GM18499 (cell line): ENCODE data around the gene SCO2.

Experiments
- ATAC-seq: cut with Tn5 transposase; IDR thresholded peaks from one replicate; pipeline ENCODE4 v1.9.1; 2021; ENCODE audit warnings: moderate number of reproducible peaks; ENCODE audit not compliant: insufficient read depth, unreplicated experiment

The SCO2 gene

GRCh38 chr22:50532824-50533796, 7.7 kb upstream of the SCO2 start:
- no peak for ATAC-seq

DNA sequence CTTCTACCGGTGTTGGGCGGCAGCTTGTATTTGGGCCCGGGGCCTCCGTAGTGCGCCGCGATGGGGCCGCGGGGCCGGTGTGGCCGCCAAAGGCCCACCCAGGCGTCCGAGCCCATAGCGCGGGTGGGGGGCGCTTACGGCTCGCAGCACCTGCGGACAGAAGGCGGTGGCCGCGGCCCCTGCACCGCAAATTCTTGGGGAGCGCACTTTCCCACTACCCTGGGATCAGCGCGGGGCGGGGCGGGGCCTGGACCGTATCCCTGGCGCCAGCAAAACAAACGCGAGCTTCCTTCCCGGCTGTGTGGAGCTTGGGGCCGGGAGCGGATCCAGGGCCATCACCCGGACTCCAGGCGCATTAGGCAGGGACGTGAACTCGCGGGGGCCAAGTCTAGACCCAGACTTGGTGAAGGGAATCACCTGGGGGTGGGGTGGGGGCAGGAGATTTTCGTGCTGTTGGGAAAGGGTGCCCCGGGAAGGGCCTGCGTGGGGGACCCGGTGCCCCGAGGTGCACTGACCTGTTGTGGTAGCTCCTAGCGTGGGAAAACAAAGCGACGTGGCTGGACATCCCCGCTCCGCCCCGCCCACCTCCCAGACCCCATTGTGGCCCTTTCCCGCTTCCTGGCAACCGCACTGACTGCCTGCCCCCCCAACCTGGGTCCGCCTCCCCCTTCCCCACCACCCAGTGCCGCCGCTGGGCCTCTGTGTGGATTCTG, 6.7 kb upstream of the SCO2 start:
- ATAC-seq: no peak

- no peak for ATAC-seq
These were observed 6.2 kb upstream of the SCO2 start for GRCh38 chr22:50531546-50531961.

GRCh38 chr22:50530877-50531545, 5.6 kb upstream of the SCO2 start:
- no peak for ATAC-seq

DNA sequence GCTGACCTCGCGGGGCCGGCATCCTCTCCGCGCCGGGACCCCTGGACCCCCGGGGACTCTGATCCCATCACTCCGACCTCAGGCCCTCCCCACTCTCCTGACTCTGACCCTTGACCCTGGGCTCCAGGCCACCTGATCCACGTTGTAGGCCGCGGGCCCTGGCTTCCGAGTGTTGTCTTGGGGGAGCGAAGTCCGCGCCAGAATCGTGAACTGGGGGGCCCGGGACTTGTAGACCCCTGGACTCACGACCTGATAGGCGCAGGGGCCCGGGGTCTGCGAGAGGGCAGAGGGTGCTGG, 5.1 kb upstream of the SCO2 start:
- no peak for ATAC-seq

DNA sequence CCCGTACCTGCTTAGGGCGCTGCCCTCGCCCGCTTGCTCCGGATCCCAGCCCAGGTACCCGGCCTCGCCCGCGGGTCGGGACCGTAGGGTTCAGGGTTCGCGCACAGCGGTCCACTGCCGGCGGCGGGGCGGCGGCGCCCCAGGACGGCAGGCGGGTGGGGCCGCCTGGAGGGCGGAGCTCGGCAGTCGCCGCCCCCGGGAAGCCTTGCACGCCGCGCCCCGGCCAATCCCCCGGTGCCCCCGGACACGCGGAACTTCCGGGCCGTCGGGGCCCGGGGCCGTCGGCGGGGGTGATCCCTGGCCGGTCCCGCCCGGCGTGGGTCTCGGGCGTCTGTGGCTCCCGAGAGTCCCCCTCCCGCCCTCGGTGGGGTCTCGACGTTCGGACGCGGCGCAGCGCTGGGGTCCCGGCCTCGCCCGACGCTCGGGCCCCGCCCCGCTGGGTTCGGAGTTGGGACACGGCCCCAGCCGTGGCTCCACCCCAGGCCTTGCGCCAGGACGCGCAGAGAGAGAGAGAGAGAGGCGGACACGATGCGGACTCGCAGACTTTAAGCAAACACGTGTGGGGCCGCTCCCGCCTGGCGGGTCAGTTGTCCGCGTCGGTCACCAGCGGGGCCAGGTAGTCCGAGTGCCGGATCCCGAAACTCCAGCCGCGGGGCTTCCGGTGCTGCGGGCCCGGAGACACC, 4.6 kb upstream of the SCO2 start, which contains the start of gene TYMP:
Gene TYMP (minus strand): TSS at position 116 of the 683 bp plus-strand sequence. CDS start 303 bp downstream, outside the sequence.
- ATAC-seq: no peak

GRCh38 chr22:50529416-50529896, 4.1 kb upstream of the SCO2 start:
- no peak for ATAC-seq

DNA sequence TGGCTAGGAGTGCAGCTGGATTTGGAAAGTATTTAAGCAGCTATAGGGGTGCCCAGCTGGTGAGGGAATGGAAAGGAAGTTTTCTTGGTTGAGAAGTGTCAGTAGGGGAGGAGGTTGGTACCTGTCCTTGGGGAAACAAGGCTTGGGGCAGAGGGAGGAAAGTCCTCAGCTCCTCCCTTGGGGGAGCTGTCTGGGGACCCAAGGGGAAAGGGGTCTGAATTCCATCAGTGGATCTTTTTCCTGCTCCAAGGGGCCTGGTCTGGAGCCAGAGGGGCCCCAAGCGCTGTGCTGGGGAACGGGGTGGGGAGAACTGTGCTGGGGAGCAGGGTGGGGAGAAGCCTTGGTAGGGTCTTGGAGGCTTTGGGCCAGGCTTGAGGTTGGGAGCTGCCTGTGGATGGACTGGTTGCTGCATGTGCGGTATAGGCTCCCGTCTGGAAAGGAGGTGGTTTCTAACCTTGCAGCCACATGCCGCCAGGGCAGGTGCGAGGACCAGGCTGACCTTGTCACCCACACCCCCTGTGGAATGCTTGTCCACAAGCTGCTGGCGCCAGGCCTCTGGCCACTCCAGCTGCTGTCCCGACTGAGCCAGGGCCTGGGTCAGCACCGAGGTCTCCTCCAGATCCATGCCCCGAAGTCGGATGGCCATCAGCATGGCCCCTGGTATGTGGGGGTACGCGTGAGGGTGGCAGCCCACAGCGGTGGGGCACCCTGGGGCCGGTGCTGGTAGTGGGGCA, 3.5 kb upstream of the SCO2 start:
- ATAC-seq: no peak

DNA sequence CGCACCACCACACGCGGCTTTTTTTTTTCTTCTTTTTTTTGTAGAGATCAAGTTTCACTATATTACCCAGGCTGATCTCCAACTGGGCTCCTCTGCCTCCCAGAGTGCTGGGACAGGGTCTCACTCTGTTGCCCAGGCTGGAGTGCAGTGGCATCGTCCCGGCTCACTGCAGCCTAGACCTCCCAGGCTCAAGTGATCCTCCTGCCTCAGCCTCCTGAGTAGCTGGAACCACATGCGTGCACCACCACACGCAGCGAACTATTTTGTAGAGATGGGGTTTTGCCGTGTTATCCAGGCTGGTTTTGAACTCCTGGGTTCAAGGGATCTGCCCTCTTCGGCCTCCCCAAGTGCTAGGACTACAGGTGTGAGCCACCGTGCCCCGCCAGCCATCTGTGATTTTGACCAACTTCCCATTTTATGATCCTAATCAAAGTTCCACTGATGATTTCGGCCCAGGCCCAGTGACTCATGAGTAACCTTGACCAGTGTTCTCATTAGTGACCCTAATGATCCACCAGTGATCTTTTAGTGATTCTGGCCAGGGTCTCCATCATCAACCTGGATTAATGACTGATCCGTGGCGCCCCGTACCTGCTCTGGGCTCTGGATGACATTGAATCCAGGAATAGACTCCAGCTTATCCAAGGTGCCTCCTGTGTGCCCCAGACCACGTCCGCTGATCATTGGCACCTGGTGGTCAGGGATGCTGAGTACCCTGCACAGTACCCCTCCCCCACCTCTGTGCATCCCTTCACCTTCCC, 2.7 kb upstream of the SCO2 start:
- ATAC-seq: no peak

DNA sequence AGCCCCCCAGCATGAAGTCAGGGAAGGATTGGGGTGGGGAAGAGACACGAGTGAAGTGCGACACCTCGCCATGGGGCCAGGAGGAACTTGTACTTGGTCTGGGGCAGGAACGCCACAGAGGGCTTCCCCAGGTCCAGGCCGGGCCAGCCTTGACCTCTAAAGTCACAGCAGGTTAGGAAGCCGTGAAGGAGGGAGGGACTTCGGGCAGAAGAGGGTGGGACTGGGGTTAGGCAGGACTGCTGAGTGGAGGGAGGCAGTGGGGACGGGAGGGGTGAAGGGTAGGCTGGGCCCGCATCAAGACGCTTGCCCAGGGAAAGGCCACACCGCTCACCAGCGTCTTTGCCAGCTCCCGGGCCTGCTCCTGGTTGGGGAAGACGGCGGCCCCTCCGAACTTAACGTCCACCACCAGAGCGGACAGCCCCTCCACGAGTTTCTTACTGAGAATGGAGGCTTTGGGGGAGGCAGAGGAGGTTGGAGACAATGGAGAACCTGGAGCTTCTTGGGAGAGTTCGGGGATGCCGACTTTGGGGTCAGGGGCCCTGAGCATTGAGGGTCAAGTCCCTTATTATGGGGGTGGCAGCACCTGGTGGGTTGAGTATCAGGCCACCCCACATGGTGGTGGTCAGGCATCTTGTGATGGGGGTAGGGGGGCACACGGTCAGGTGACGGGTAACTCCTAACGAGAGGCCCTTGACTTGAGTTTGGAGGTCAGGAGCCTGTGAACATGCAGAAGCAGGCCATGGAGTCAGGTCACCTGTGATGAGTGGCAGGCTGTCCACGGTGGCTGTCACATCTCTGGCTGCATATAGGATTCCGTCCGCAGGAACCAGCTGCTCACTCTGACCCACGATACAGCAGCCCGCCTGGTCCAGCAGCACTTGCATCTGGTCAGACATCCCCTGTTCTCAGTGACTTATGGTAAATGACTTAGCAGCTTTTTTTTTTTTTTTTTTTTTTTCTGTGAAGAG, 1.7 kb upstream of the SCO2 start:
- ATAC-seq: no peak

GRCh38 chr22:50526108-50526833, 873 bp upstream of the SCO2 start:
- ATAC-seq: no peak

- ATAC-seq: no peak
These were observed 385 bp upstream of the SCO2 start for GRCh38 chr22:50525858-50526107.

DNA sequence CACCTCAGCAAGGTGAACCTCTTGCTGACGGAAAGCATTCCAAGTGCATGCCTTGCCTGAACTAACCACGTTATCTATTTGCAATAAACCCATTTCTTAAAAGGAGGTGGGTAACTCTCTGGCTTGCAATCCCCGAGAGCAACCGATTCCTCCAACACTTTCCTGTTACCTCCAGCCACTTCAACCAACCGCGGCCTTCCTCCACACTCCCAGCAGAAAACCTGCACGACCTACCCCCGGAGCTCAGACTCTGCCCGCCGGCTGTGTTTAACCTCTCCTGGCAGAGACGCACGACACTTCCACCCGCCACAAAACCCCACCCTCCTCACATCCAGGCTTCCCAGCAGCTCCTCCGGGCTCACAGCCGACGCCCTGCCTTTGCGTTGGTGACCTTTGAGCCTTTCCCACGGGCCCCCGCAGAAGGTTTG, 708 bp downstream of the SCO2 start:
- no peak for ATAC-seq

GRCh38 chr22:50523806-50524675, 1.4 kb downstream of the SCO2 start:
- no peak for ATAC-seq

- ATAC-seq: no peak
These were observed 2.0 kb downstream of the SCO2 start for GRCh38 chr22:50523458-50523805.

GRCh38 chr22:50522806-50523438, 2.5 kb downstream of the SCO2 start:
- no peak for ATAC-seq
